Measurements from ENCODE around the gene RENBP. TPM values are rescaled to one million over a fixed set of nuclear protein-coding genes. Genes with fewer than 3 reads are reported as not detected.

The RENBP gene
- total RNA-seq, 2 experiments from 2014 or later = 12.1 to 12.8 TPM

- Mint-ChIP-seq H3K36me3 (ENCODE audit: low read depth) (peaks cover 34% of the 10 kb centered on the region), H3K27me3 (no peaks in the 10 kb centered on the region), H3K9me3 (no peaks in the 10 kb centered on the region), H3K4me3 (peak overlapping the region; percentile 100), H3K27ac (peak overlapping the region; percentile 95), H3K4me1 (peaks cover 41% of the 10 kb centered on the region)
- ChIA-PET CTCF (interaction anchor here (1.2 to 4.1 kb wide), 4 partner anchors 12 to 44 kb away, joined by 4 to 31 read pairs (median 6); no protein-coding TSS in a partner anchor), POLR2A (interaction anchor here (0.8 to 10.4 kb wide), 16 partner anchors 8 to 430 kb away, joined by 3 to 201 read pairs (median 6); partner anchors contain the start of genes ARHGAP4, IDH3G, IRAK1 and NAA10)
- DNase-seq = no peak
These were observed 24.9 kb upstream of the RENBP start for GRCh38 chrX:153969125-153969903.

GRCh38 chrX:153968754-153969124 lies 24.3 kb upstream of the RENBP start:
- POLR2A ChIA-PET = interaction anchor here (1.2 to 10.4 kb wide), 10 partner anchors 13 to 430 kb away, joined by 3 to 201 read pairs (median 6); partner anchors contain the start of genes ARHGAP4, IDH3G, NAA10 and RPL10
- H3K36me3 Mint-ChIP-seq (ENCODE audit: low read depth) = peaks cover 34% of the 10 kb centered on the region
- H3K27ac Mint-ChIP-seq = peak overlapping the region; percentile 95
- DNase-seq = peak; percentile 59
- H3K4me1 Mint-ChIP-seq = peaks cover 35% of the 10 kb centered on the region
- H3K4me3 Mint-ChIP-seq = peak overlapping the region; percentile 100
- no peaks in the 10 kb centered on the region for H3K27me3 Mint-ChIP-seq
- no peaks in the 10 kb centered on the region for H3K9me3 Mint-ChIP-seq
- CTCF ChIA-PET = interaction anchor here (1.2 to 4.1 kb wide), 3 partner anchors 22 to 44 kb away, joined by 3 to 31 read pairs (median 4); no protein-coding TSS in a partner anchor

- Mint-ChIP-seq H3K27ac (peak overlapping the region; percentile 95), H3K4me3 (peak overlapping the region; percentile 100), H3K4me1 (peaks cover 32% of the 10 kb centered on the region), H3K27me3 (no peaks in the 10 kb centered on the region), H3K9me3 (no peaks in the 10 kb centered on the region), H3K36me3 (ENCODE audit: low read depth) (peaks cover 34% of the 10 kb centered on the region)
- ChIA-PET POLR2A (interaction anchor here (1.0 to 10.4 kb wide), 9 partner anchors 13 to 379 kb away, joined by 3 to 201 read pairs (median 4); partner anchors contain the start of genes ARHGAP4, IDH3G, NAA10 and SSR4), CTCF (interaction anchor here (1.2 to 4.1 kb wide), 3 partner anchors 21 to 43 kb away, joined by 3 to 31 read pairs (median 4); no protein-coding TSS in a partner anchor)
- DNase-seq = no peak
These were observed 23.8 kb upstream of the RENBP start for GRCh38 chrX:153968255-153968654.

- Mint-ChIP-seq H3K36me3 (ENCODE audit: low read depth) (peaks cover 36% of the 10 kb centered on the region), H3K27ac (peak overlapping the region; percentile 95), H3K27me3 (no peaks in the 10 kb centered on the region), H3K4me3 (peak overlapping the region; percentile 100), H3K4me1 (peaks cover 29% of the 10 kb centered on the region), H3K9me3 (no peaks in the 10 kb centered on the region)
- ChIA-PET CTCF (interaction anchor here (1.2 to 4.1 kb wide), 4 partner anchors 20 to 204 kb away, joined by 3 to 31 read pairs (median 6); partner anchors contain the start of gene PLXNB3), POLR2A (interaction anchor here (1.0 to 10.4 kb wide), 12 partner anchors 14 to 380 kb away, joined by 3 to 201 read pairs (median 4); partner anchors contain the start of genes ARHGAP4 and NAA10)
- peak; percentile 54 for DNase-seq
These were observed 23.2 kb upstream of the RENBP start for GRCh38 chrX:153967536-153968224.

GRCh38 chrX:153966841-153967535 lies 22.5 kb upstream of the RENBP start:
- Mint-ChIP-seq H3K27me3 (no peaks in the 10 kb centered on the region), H3K27ac (peak overlapping the region; percentile 95), H3K36me3 (ENCODE audit: low read depth) (peaks cover 41% of the 10 kb centered on the region), H3K4me1 (peaks cover 29% of the 10 kb centered on the region), H3K9me3 (no peaks in the 10 kb centered on the region), H3K4me3 (peak overlapping the region; percentile 100)
- ChIA-PET POLR2A (interaction anchor here (0.7 to 10.4 kb wide), 14 partner anchors 14 to 380 kb away, joined by 3 to 201 read pairs (median 4); partner anchors contain the start of genes ARHGAP4, IRAK1 and NAA10), CTCF (interaction anchor here (1.4 to 4.1 kb wide), 4 partner anchors 20 to 203 kb away, joined by 4 to 31 read pairs (median 8); partner anchors contain the start of genes ARHGAP4 and PLXNB3)
- peak; percentile 51 for DNase-seq

- ChIA-PET POLR2A (interaction anchor here (0.7 to 10.4 kb wide), 9 partner anchors 16 to 57 kb away, joined by 3 to 201 read pairs (median 4); partner anchors contain the start of genes ARHGAP4 and IRAK1), CTCF (interaction anchor here (1.2 to 4.1 kb wide), 5 partner anchors 19 to 202 kb away, joined by 3 to 31 read pairs (median 6); partner anchors contain the start of genes ARHGAP4 and PLXNB3)
- Mint-ChIP-seq H3K4me3 (peak overlapping the region; percentile 100), H3K27ac (peak overlapping the region; percentile 95), H3K36me3 (ENCODE audit: low read depth) (peaks cover 42% of the 10 kb centered on the region), H3K4me1 (peaks cover 29% of the 10 kb centered on the region), H3K9me3 (no peaks in the 10 kb centered on the region), H3K27me3 (no peaks in the 10 kb centered on the region)
- no peak for DNase-seq
These were observed 21.8 kb upstream of the RENBP start for GRCh38 chrX:153966283-153966688.

- no peaks in the 10 kb centered on the region for H3K27me3 Mint-ChIP-seq
- H3K9me3 Mint-ChIP-seq = no peaks in the 10 kb centered on the region
- peaks cover 29% of the 10 kb centered on the region for H3K4me1 Mint-ChIP-seq
- CTCF ChIA-PET = interaction anchor here (1.2 to 2.4 kb wide), 2 partner anchors 41 to 48 kb away, joined by 3 to 9 read pairs; no protein-coding TSS in a partner anchor
- no peak overlapping the region for H3K4me3 Mint-ChIP-seq
- no peak for DNase-seq
- POLR2A ChIA-PET = interaction anchor here (10.4 kb wide), 1 partner anchor 39 kb away, joined by 201 read pairs; the partner anchor contains the start of gene ARHGAP4
- H3K27ac Mint-ChIP-seq = peak overlapping the region; percentile 52
- peaks cover 47% of the 10 kb centered on the region for H3K36me3 Mint-ChIP-seq (ENCODE audit: low read depth)
These were observed 21.0 kb upstream of the RENBP start for GRCh38 chrX:153965406-153965805.

- CTCF ChIA-PET = no interaction called here
- Mint-ChIP-seq H3K9me3 (no peaks in the 10 kb centered on the region), H3K36me3 (ENCODE audit: low read depth) (peaks cover 49% of the 10 kb centered on the region), H3K4me1 (peaks cover 29% of the 10 kb centered on the region), H3K4me3 (no peak overlapping the region), H3K27me3 (no peaks in the 10 kb centered on the region), H3K27ac (no peak overlapping the region)
- POLR2A ChIA-PET = interaction anchor here (1.1 kb wide), 1 partner anchor 33 kb away, joined by 3 read pairs; no protein-coding TSS in a partner anchor
- no peak for DNase-seq
These were observed 19.7 kb upstream of the RENBP start for GRCh38 chrX:153964105-153964504.

GRCh38 chrX:153963546-153963945 lies 19.1 kb upstream of the RENBP start:
- DNase-seq = no peak
- ChIA-PET CTCF (no interaction called here), POLR2A (interaction anchor here (1.1 kb wide), 1 partner anchor 32 kb away, joined by 3 read pairs; no protein-coding TSS in a partner anchor)
- Mint-ChIP-seq H3K4me3 (no peak overlapping the region), H3K36me3 (ENCODE audit: low read depth) (peaks cover 43% of the 10 kb centered on the region), H3K4me1 (peaks cover 29% of the 10 kb centered on the region), H3K27ac (no peak overlapping the region), H3K27me3 (no peaks in the 10 kb centered on the region), H3K9me3 (no peaks in the 10 kb centered on the region)

GRCh38 chrX:153961292-153961691 lies 16.8 kb upstream of the RENBP start:
- Mint-ChIP-seq H3K9me3 (no peaks in the 10 kb centered on the region), H3K27ac (no peak overlapping the region), H3K4me1 (peaks cover 10% of the 10 kb centered on the region), H3K27me3 (no peaks in the 10 kb centered on the region), H3K36me3 (ENCODE audit: low read depth) (peaks cover 37% of the 10 kb centered on the region), H3K4me3 (no peak overlapping the region)
- POLR2A ChIA-PET = interaction anchor here (0.8 to 3.9 kb wide), 4 partner anchors 10 to 37 kb away, joined by 3 to 13 read pairs (median 4); partner anchors contain the start of gene HCFC1
- CTCF ChIA-PET = interaction anchor here (1.1 to 1.6 kb wide), 2 partner anchors 13 to 52 kb away, joined by 3 to 4 read pairs; no protein-coding TSS in a partner anchor
- DNase-seq = no peak

GRCh38 chrX:153960786-153961185 lies 16.3 kb upstream of the RENBP start:
- ChIA-PET POLR2A (interaction anchor here (3.9 kb wide), 1 partner anchor 10 kb away, joined by 13 read pairs; the partner anchor contains the start of gene HCFC1), CTCF (interaction anchor here (1.1 to 1.6 kb wide), 2 partner anchors 13 to 53 kb away, joined by 3 to 4 read pairs; no protein-coding TSS in a partner anchor)
- no peaks in the 10 kb centered on the region for H3K27me3 Mint-ChIP-seq
- H3K36me3 Mint-ChIP-seq (ENCODE audit: low read depth) = peaks cover 40% of the 10 kb centered on the region
- H3K27ac Mint-ChIP-seq = no peak overlapping the region
- no peak for DNase-seq
- no peaks in the 10 kb centered on the region for H3K9me3 Mint-ChIP-seq
- no peak overlapping the region for H3K4me3 Mint-ChIP-seq
- H3K4me1 Mint-ChIP-seq = peaks cover 6% of the 10 kb centered on the region

Data from activated CD4-positive, alpha-beta memory T cell treated with anti-CD3 and anti-CD28 coated beads, Interleukin-2, amount 10 ng/mL, durations not matched to agents 7 days and 5 days (primary cell).